Brain microvascular endothelial cell (primary cell): ENCODE results near the gene RANGRF.

Source experiments
- DNase-seq: peaks from one replicate; pipeline ENCODE4 v3.0.0-alpha.2; 2020
- H3K27ac ChIP-seq: fragments of 250-450 bp; sonication (Bioruptor Pico); 2 replicates; pipeline ENCODE4 v1.5.1; 2020; ENCODE audit warnings: mild to moderate bottlenecking, moderate library complexity
- H3K27me3 ChIP-seq: fragments of 250-450 bp; sonication (Bioruptor Pico); replicated peaks from 2 replicates; pipeline ENCODE4 v1.5.1; 2020; ENCODE audit warnings: mild to moderate bottlenecking
- H3K36me3 ChIP-seq: fragments of 250-450 bp; sonication (Bioruptor Pico); replicated peaks from 2 replicates; pipeline ENCODE4 v1.5.1; 2020; ENCODE audit warnings: mild to moderate bottlenecking
- H3K4me3 ChIP-seq: 2 replicates; pipeline ENCODE4 v1.5.1; 2011; ENCODE audit warnings: low read depth, mild to moderate bottlenecking, control low read depth, low read length, moderate library complexity
- CTCF ChIP-seq: IDR thresholded peaks from 2 replicates; pipeline ENCODE4 v1.5.1; 2011; ENCODE audit warnings: low read depth, mild to moderate bottlenecking, moderate library complexity, low read length, control low read depth, inconsistent platforms; ENCODE audit errors: missing control alignments
- in situ Hi-C: cut with HindIII; loops from 2 replicates; pipeline ENCODE4 v1.10.0; 2017; ENCODE audit warnings: low sequenced_read_pairs, low pct_ligation_motif_present

RANGRF gene

GRCh38 chr17:8289103-8289397, 580 bp downstream of the RANGRF start:
- no peaks in the 10 kb centered on the region for H3K27me3 ChIP-seq
- in situ Hi-C loops, result no loop called here
- H3K36me3 ChIP-seq, result no peaks in the 10 kb centered on the region
- TF ChIP-seq CTCF, result no peak
- peak overlapping the region; percentile 85 for H3K4me3 ChIP-seq
- DNase-seq, result peak; percentile 44
- H3K27ac ChIP-seq, result peak overlapping the region; percentile 84

GRCh38 chr17:8290043-8290442, 1.6 kb downstream of the RANGRF start:
- no peaks in the 10 kb centered on the region for H3K36me3 ChIP-seq
- no peak for DNase-seq
- H3K4me3 ChIP-seq, result no peak overlapping the region
- TF ChIP-seq CTCF, result no peak
- in situ Hi-C loops, result no loop called here
- H3K27me3 ChIP-seq, result no peaks in the 10 kb centered on the region
- no peak overlapping the region for H3K27ac ChIP-seq

- H3K27ac ChIP-seq, result no peak overlapping the region
- no peak for TF ChIP-seq CTCF
- no peaks in the 10 kb centered on the region for H3K36me3 ChIP-seq
- H3K4me3 ChIP-seq, result no peak overlapping the region
- in situ Hi-C loops, result no loop called here
- DNase-seq, result no peak
- no peaks in the 10 kb centered on the region for H3K27me3 ChIP-seq
Measured at GRCh38 chr17:8292639-8293395, 4.3 kb downstream of the RANGRF start.

GRCh38 chr17:8294361-8294760, 5.9 kb downstream of the RANGRF start:
- Histone ChIP-seq H3K27me3 (no peaks in the 10 kb centered on the region), H3K27ac (no peak overlapping the region), H3K36me3 (no peaks in the 10 kb centered on the region)

GRCh38 chr17:8294814-8295316, 6.4 kb downstream of the RANGRF start:
- H3K27me3 ChIP-seq, result no peaks in the 10 kb centered on the region
- H3K36me3 ChIP-seq, result no peaks in the 10 kb centered on the region
- DNase-seq, result no peak
- TF ChIP-seq CTCF, result no peak
- H3K4me3 ChIP-seq, result peak overlapping the region; percentile 73
- peak overlapping the region; percentile 71 for H3K27ac ChIP-seq
- in situ Hi-C loops, result no loop called here

More at GRCh38 chr17:8294361-8294760, 5.9 kb downstream of the RANGRF start:
- in situ Hi-C loops, result no loop called here
- no peak for TF ChIP-seq CTCF
- DNase-seq, result no peak
- no peak overlapping the region for H3K4me3 ChIP-seq

GRCh38 chr17:8300226-8300625, 11.8 kb downstream of the RANGRF start:
- no peaks in the 10 kb centered on the region for H3K27me3 ChIP-seq
- H3K27ac ChIP-seq, result no peak overlapping the region
- H3K36me3 ChIP-seq, result no peaks in the 10 kb centered on the region
- no peak for TF ChIP-seq CTCF
- no peak for DNase-seq
- in situ Hi-C loops, result no loop called here
- H3K4me3 ChIP-seq, result no peak overlapping the region
